GM21515 (cell line): ENCODE data around the gene SGK2.
"Not testable (repeated sequence)": the region's sequence is repeated elsewhere in the genome, so short reads cannot be mapped to it uniquely, and the experiment has no call there.

Experiments used
- ATAC-seq: cut with Tn5 transposase; IDR thresholded peaks from one replicate; pipeline ENCODE4 v1.9.1; 2021; ENCODE audit not compliant: unreplicated experiment

The SGK2 gene

DNA sequence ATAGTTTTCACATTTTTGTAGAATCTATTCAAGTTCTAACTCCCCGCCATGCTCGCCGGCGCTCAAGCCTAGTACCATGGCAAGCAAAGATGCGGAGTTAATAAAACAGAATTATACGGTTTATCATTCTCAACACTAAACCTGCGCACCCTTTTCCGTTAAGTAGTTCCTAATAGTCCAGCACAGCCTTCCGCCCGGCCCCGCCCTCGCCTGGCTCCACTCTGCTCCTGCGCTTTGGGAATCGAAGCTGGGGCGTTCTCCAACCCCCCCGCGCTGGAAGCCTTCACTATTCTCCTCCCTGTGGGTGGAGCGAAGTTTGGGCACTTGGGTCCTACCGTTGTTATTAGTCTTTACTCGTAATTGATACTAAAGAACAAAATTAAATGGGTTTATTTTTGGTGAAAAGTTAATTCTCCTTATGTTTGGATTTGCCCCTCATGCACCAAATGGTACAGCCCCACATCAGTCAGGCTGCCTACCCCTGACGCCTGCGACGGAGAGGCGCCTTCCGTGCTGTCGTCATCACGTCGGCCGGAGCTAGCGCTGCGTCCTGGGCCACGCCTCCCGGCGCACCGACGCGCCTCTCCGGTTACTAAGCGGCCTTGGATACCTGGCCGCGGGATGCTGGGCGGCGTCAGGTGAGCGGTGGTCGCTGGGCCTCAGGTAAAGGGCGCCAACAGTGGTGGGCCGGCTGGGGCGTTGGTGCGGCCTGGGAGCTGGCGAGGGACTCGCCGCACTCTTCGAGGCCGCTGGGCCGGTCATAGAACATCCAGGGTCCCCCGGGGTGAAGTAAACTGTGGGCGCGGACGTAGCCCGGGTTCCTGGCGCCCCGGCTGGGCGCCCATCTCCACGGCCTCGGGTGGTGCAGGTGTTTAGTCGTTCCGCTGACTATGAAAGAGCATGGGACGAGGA is 31.8 kb downstream of the SGK2 start, which contains the start of gene IFT52:
Gene IFT52 (plus strand): TSS at position 546 of the 912 bp plus-strand sequence. CDS start 3,762 bp downstream, outside the sequence.
- peak; percentile 99 for ATAC-seq

GRCh38 chr20:43601960-43602359 is 43.1 kb downstream of the SGK2 start:
- not testable (repeated sequence) for ATAC-seq

- ATAC-seq, result no peak
These were observed 44.3 kb downstream of the SGK2 start for GRCh38 chr20:43603124-43603523.

GRCh38 chr20:43605715-43606114 is 46.9 kb downstream of the SGK2 start:
- ATAC-seq, result no peak

DNA sequence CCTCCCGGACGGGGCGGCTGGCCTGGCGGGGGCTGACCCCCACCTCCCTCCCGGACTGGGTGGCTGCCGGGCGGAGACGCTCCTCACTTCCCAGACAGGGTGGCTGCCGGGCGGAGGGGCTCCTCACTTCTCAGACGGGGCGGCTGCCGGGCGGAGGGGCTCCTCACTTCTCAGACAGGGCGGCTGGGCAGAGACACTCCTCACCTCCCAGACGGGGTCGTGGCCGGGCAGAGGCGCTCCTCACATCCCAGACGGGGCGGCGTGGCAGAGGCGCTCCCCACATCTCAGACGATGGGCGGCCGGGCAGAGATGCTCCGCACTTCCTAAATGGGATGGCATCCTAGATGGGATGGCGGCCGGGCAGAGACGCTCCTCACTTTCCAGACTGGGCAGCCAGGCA is 48.5 kb downstream of the SGK2 start:
- ATAC-seq, result not testable (repeated sequence)

DNA sequence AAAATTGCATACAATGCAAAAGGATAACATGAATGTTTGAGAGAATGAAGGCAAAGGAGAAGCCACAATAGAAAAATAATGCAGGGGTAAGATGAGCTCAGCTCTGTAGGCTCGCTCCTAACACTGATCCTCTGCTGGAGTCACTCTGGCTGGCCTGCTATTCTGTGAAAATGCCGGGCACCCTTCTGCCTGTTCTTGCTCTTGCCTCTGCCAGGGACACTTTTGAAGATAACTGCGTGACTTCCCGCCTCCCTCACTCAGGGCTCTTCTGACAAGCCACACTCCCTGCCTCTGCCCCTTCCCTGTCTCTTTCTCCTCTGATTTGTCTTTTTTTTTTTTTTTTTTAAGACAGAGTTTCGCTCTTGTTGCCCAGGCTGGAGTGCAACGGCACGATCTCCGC is 72.8 kb downstream of the SGK2 start:
- ATAC-seq, result no peak
